Stimulated activated CD8-positive, alpha-beta memory T cell treated with anti-CD3 and anti-CD28 coated beads, Interleukin-15, amount 100 ng/mL, for 24 hours (primary cell): Measurements from ENCODE around the gene TMSB15C.

Source experiments
- DNase-seq: peaks from one replicate; pipeline ENCODE4 v3.0.0-alpha.2; 2020; ENCODE audit warnings: low read depth

The TMSB15C gene

GRCh38 chrX:104045642-104046041 lies 30.4 kb downstream of the TMSB15C start:
- no peak for DNase-seq

GRCh38 chrX:104041003-104041402 lies 35.0 kb downstream of the TMSB15C start:
- DNase-seq, result no peak

GRCh38 chrX:104039689-104040505 lies 36.1 kb downstream of the TMSB15C start, which contains the start of gene H2BW2:
H2BW2 (plus strand) TSS chrX:104039956; CDS start chrX:104039995, 39 bp downstream.
- no peak for DNase-seq
